ENCODE measurements around the gene COX6B1.
"Not testable (repeated sequence)": the region's sequence is repeated elsewhere in the genome, so short reads cannot be mapped to it uniquely, and the experiment has no call there.

The COX6B1 gene, protein sequence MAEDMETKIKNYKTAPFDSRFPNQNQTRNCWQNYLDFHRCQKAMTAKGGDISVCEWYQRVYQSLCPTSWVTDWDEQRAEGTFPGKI

DNA sequence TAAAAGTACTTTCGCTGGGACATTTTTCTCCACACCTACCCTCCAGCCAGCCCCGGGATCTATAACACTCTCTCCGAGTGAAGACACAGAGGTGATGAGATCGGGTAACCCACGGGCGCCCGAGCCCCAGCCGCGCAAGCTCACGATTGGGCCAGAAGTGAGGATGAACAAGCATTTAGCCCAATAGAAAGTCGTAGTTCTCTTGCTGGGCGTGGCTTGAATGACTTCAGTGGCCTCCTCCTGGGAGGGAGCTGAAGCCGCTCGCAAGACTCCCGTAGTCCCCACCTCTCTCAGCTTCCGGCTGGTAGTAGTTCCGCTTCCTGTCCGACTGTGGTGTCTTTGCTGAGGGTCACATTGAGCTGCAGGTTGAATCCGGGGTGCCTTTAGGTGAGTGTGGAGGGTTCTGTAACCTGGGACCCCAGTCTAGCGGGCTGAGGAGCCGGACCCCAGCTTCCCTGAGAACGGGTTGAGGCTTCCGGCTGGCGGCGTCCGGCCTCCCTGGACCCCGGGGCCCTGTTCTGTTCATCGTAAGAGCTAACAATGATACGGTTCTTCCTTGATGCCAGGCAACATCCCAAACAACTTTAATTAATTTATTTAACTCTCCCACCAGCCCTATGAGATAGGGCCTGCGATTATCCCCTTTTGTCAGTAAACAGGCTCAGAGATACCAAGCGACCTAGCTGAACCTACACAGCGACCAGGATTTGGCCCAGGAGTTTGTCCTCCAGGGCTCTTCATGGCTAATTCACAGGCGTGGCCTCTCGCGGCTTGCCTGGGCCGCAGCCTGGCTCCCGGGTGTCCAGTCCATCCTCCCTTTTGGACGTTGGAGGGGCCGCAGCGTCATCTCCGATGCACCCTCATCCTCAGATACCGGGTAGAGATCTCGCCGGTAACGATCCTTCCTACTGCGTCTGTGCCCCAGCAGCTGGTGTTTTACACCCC lies at the start of gene COX6B1:
COX6B1 (plus strand) TSS at position 307 of the 945 bp plus-strand sequence. CDS start 2,921 bp downstream, outside the sequence.
- peak; percentile 97 for DNase-seq

DNA sequence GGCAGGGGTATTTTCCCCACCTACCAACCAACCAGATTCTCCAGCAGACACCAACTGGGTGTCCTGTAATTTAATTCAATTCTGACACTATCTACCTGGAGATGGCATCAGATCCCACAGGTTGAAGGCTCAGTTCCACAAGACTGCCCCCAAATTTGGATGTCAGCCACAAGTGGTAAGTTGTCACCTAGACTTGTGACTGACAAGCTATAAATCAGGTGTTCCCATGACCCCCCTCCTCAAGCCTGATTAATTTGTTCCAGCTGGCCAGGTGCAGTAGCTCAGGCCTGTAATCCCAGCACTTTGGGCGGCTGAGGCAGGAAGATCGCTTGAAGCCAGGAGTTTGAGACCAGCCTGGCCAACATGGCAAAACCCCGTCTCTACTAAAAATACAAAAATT lies 46.2 kb upstream of the COX6B1 start:
- DNase-seq: no peak

DNA sequence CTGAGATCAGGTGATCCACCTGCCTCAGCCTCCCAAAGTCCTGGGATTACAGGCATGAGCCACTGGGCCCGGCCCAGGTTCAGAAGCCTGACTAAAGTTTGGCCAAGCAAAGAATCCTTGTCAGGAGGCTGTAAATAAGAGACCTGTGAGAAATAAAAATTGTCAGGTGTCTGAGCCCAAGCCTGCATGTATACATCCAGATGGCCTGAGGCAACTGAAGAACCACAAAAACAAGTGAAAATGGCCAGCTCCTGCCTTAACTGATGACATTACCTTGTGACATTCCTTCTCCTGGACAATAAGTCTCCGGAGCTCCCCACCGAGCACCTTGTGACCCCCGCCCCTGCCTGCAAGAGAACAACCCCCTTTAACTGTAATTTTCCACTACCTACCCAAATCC lies 43.7 kb upstream of the COX6B1 start:
- not testable (repeated sequence) for DNase-seq

DNA sequence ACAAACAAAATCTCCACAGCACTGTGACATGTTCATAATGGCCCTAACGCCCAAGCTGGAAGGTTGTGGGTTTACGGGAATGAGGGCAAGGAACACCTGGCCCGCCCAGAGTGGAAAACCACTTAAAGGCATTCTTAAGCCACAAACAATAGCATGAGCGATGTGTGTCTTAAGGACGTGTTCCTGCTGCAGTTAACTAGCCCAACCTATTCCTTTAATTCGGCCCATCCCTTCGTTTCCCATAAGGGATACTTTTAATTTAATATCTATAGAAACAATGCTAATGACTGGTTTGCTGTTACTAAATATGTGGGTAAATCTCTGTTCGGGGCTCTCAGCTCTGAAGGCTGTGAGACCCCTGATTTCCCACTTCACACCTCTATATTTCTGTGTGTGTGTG lies 41.0 kb upstream of the COX6B1 start:
- DNase-seq: not testable (repeated sequence)

DNA sequence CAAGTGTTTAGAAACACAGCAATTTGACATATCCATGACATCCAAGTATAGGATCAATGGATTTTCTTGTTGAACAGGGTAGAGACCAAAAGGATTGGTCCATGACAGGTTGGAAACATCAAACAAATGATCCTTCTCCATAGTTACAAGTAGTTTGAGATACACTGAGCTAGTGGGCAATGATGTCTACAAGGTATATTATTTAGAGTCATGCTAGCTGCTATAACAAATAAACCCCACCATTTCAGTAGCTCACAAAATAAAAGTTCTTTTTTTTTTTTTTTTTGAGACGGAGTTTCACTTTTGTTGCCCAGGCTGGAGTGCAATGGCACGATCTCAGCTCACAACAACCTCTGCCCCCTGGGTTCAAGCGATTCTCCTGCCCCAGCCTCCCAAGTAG lies 40.5 kb upstream of the COX6B1 start:
- no peak for DNase-seq

DNA sequence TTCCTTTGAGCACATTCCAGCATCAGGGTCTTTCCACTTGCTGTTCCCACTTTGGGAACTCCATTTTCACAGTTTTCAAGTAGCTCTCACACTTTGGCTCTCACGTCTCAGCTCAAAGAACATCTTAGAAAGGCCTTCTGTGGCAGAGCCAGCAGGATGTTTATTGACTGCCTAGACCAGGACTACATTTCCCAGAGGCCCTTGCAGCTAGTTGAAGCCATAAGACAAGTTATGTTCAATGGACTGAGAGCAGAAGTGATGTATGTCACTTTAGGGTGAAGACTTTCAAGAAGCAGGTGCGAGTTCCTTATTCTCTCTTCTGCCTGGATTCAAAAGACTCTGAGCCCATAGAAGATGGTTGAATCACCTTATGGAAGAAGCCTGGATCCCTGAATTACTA lies 39.9 kb upstream of the COX6B1 start:
- DNase-seq: no peak

DNA sequence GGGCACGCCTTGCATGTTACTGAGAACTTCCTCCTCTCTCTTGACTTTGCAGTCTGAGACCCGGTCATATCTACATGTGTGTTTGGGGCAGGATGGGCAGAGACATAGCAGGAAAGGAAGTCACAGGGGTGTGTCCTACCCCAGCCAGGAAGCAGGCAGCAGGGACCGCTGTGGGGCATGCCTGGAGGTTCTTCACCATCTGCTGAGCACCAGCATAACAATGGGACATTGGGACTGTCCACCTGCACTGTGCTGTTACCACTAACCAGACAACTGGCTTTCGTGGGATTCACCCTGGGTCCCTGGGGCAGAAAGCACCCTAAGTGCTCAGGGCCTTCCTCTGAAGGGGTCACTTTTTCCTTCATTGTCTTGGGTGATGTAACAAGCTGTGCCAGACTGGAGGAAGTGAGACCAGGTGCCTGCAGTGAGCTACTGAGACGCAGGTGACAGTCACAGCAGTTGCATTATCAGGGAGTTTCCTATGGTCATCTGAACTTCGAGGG lies 38.2 kb upstream of the COX6B1 start:
- DNase-seq: no peak

DNA sequence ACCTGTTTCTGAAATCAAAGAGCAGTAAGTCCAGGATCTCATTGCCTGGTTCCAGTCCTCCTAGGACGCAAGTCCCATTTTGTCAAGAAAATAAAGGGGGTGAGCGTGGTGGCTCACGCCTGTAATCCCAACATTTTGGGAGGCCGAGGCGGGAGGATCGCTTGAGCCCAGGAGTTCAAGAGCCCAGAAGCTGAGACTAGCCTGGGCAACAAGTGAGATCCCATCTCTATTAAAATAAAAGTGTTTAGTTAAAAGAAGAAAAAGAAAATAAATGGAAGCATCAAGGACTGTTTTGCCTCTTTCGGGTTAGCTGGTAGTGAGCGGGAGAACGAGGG lies 35.9 kb upstream of the COX6B1 start:
- no peak for DNase-seq

DNA sequence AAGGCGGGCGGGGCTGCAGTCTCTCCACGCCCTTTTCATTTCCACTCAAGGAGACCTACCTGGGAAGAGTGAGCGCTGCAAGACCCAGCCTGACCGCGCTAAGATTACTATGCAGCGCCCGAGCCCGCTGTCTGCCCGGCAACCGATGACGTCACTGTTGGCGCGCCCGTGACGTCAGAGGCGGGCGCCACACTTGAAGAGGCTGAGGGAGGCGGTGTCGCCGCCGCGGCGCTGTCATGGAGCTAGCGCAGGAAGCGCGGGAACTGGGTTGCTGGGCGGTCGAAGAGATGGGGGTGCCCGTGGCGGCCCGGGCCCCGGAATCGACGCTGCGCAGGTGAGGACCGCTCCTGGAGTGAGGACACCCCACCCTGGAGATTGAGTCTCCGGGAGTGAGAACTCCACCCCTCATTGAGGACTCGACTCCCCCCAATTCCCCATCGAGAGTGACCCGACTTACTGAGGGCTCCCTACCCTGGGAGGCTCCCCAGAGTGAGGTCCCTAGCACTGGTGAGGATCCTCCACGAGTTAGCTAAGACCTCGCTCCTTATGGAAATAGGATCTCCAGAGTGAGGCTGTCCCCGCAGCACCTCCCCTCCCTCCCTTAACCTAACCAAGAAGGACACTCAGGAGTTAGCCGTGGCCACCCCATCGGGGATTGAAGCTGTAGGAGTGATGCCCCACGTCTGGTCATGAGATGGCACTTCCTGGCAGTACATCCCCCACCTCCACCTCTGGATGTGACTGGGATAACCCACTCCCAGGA lies 35.4 kb upstream of the COX6B1 start, which contains the start of gene HAUS5:
HAUS5 (plus strand) TSS at position 177 of the 763 bp plus-strand sequence; CDS start at position 237, 60 bp downstream.
- peak; percentile 89 for DNase-seq

DNA sequence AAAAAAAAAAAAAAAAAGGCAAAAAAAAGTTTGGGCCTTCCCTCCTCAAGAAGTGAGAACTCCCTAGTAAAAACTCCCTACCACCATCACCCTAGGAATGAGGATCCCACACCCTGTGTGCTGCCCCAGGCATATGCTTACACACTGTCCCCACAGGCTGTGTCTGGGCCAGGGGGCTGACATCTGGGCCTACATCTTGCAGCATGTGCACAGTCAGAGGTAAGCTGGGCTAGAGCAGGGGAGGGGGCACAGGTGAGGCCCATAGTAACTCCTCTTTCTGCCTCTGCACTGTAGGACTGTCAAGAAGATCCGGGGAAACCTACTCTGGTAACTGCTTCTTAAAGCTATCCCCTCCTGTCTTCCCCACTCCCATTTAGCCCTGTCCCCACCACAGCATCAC lies 34.5 kb upstream of the COX6B1 start:
- DNase-seq: no peak

DNA sequence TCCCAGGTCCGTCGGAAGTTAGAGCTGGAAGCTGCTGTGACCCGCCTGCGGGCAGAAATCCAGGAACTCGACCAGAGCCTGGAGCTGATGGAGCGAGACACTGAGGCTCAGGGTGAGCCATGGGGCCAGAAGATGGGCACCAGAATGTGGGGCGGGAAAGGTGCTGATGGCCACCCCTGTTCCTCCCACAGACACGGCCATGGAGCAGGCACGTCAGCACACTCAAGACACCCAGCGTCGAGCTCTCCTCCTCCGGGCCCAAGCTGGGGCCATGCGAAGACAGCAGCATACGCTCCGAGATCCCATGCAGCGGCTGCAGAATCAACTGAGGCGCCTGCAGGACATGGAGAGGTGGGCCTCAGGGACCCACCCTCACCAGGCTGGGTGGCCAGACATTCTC lies 33.1 kb upstream of the COX6B1 start:
- no peak for DNase-seq

DNA sequence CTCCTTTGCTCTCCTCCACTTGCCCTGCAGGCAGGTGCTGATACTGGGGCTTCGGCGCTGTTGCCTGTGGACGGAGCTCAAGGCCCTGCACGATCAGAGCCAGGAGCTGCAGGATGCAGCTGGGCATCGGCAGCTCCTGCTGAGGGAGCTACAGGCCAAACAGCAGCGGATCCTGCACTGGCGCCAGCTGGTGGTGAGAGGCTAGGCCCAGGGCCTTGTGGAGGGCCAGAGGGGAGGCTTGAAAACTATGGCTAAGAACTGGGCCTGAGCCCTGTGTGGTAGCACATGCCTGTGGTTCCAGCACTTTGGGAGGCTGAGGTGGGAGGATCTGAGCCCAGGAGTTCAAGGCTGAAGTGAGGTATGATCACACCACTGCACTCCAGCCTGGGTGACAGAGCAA lies 29.3 kb upstream of the COX6B1 start:
- no peak for DNase-seq

DNA sequence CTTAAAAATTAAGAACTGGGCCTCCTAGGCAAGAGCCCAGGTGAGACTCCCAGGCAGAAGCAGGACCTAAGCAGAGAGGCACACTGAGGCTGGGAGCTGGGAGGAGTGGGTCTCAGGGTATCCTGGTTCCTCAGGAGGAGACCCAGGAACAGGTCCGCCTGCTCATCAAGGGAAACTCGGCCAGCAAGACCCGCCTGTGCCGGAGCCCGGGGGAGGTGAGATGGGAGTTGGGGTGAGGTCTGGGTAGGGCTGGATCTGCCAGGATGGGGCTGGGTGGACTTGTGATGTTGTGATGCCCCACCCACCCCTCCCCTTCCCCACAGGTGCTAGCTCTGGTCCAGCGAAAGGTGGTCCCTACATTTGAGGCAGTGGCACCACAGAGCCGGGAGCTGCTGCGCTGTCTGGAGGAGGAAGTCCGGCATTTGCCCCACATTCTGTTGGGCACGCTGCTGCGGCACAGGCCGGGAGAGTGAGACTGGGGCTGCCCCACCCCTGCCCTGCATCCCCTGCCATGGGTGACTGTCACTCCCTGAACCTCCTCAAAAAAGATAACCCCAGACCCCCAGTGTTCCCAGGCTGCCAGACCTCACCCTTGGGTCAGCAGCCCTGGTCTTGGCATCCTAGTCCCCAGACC lies 28.7 kb upstream of the COX6B1 start:
- DNase-seq: no peak

DNA sequence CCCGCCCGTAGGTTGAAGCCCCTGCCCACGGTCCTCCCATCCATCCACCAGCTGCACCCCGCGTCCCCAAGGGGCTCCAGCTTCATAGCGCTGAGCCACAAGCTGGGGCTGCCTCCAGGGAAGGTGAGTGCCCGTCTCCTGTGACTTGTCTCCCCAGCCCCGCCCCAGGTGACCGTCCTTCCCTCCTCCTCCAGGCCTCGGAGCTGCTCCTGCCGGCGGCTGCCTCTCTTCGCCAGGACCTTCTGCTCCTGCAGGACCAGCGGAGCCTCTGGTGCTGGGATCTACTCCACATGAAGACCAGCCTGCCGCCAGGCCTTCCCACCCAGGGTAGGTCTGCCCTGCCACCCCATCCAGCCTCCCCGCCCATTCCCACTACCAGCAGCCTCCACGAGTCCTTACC lies 28.1 kb upstream of the COX6B1 start:
- DNase-seq: no peak

DNA sequence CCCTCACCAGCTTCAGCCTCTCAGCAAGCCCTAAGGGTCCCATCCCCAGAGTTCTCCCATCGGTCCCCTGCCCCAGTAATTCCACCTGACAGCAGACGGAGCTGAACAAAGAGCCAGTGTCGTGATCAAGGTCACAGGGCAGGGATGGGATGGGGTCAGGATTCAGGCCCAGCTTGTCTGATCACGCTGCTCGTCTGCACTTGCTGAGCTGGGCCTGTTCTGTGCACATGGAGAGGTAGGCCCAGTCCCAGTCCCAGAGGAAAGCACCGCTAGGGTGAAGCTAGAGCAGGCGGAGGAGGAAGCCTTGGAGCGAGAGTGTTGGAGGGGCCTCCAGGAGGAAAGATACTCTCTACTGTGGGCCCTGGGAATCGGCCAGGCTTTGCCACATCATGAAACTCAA lies 26.4 kb upstream of the COX6B1 start:
- DNase-seq: no peak

DNA sequence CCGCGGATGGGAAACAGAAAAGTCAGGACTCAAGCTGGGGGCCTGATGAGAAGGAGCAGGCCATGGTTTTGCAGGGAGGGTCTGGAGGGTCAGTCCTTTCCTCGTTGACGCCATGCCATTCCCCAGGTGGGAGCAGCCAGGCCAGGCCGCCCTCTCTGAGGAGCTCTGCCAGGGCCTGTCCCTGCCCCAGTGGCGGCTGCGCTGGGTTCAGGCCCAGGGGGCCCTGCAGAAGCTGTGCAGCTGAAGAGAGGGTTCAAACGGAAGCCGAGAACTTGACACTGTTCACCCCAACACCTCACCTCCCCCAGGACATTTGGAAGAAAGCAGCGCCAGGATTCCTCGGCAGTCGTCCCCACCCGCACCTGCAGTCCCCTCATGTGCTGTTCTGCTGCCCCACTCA lies 25.4 kb upstream of the COX6B1 start:
- no peak for DNase-seq

DNA sequence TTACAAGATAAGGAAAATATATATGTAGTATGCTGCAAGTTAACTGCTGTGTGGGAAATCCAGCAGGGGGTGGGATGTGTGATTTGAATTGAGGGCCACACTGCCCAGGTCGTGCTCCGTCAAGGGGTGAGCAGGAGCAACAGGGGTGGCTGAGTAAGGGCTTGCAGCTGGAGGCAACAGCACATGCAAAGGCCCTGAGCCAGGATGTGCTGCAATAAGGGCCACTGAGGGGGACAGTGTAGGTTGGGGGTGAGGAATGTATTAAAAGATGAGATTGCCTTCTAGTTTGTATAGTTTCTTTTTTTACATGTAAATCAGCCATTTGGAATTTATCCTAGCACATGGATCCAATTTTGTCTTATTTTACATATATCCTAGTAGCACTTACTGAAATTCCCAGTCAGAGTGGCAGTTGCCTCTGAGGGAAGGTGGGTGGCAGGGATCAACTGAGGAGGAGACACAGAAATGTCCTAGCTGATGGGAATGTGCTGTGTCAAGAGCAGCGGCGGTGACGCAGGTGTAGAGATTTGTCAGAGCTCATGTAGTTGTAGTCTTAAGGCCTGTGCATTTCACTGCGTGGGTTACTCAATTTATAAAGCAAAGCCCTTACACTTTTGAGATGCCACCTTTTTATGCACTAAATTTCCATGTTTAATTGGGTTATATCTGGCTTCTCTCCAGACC lies 24.7 kb upstream of the COX6B1 start:
- no peak for DNase-seq

DNA sequence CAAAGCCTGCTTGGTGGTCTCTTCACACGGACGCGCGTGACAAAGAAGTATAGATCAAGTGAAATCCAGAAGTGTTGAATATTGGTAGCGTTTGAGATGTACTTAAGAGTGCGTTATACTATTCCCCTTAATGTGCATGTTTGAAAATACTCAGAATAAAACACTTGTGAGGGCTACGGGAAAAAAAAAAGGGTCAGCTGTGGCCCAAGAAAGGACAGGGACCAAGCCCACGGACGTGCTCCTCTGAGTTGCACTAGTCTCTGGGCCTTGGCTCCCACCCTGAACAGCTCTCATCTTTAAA lies 19.9 kb upstream of the COX6B1 start:
- no peak for DNase-seq

DNA sequence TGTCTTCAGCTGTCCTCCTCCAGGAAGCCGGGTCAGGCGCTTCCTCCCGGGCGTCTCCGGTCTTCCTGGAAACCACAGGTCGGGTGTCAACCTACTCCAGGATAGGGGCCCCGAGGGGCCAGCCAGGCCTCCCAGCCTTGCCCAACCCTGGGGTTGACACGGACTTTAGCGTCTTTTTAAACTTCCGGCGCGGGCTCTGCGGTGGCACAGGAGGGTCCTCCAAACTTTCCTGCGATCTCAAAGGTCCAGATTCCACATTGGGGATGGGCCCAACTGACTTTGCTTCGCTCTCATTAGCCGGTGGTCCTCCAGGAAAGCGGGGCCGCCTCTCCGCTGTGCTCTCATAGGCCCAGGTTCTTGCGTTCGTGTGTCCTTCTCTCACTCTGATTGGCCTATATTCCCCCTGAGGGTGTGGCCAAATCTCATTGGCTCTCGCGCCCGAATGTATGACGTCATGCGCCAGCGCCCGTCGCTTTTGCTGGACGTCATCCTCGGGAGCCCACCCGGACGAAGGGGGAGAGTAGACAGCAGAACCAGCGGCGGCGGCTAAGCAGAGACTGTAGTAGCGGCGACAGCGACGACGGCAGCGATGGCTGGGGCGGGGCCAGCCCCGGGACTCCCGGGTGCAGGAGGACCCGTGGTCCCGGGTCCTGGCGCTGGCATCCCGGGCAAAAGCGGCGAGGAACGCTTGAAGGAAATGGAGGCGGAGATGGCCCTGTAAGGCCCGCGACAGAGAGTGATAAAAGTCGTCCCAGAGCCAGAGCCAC lies 19.4 kb upstream of the COX6B1 start, which contains the start of gene RBM42:
RBM42 (plus strand) TSS at position 472 of the 767 bp plus-strand sequence; CDS start at position 590, 118 bp downstream.
- peak; percentile 95 for DNase-seq

DNA sequence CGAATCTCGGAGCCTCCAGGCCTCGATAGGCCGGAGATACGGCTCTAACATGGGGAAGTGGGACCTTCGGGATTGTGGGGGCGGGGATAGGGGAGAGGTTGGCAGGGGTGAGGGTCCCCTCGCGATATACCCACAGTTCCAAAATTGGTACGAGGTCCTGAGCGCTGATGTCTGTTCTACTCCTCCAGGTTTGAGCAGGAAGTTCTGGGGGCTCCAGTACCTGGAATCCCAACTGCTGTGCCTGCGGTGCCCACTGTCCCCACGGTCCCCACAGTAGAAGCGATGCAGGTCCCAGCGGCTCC lies 18.8 kb upstream of the COX6B1 start:
- no peak for DNase-seq

DNA sequence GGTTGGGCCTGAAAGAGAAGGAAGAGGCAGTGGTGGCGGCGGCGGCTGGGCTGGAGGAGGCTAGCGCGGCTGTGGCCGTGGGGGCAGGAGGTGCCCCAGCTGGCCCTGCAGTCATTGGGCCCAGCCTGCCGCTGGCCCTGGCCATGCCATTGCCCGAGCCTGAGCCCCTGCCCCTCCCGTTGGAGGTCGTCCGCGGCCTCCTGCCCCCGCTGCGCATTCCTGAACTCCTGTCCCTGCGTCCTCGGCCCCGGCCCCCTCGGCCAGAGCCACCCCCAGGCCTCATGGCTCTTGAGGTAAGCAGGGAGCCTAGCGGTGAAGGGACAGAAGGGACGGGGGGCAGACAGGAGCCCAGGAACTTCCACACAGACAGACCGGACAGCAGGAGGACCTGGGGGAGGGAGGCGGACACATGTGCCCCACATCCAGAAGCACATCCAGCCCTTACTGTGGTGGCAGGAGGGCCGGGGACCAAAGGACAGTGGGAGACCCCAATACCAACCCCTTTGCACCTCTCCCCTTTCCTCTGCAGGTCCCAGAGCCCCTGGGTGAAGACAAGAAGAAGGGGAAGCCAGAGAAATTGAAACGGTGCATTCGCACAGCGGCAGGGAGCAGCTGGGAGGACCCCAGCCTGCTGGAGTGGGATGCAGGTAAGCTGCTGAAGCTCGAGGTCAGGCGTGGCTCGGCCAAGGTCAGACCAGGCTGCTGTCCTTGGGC lies 14.2 kb upstream of the COX6B1 start:
- no peak for DNase-seq
